EL (cell line): ENCODE results near the gene PSMD6.

Source experiments
- DNase-seq: peaks from one replicate; pipeline ENCODE4 v3.0.0-alpha.2; 2016

The PSMD6 gene

GRCh38 chr3:63975723-63976122 is 47.6 kb downstream of the PSMD6 start:
- peak; percentile 64 for DNase-seq

- DNase-seq, result no peak
Observed at GRCh38 chr3:63974451-63974850, 48.8 kb downstream of the PSMD6 start.

DNA sequence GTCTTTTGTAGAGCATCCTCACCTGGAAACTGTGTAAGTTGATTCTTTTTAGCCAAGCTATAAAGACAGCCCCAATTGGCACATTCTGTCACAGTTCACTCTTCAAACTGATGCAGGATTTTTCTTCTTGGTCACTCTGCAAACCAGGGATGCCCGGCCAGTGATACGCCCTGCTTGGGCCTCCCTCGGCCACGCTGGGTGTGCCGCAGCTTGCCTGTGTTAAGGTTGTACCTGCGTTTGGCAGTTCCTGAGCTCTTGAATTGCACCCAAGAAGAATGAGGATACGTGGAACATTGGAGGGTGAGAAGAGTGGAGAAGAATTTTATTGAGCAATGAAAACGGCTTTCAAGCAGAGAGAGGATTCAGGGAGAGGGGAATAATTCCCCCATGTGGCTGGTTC is 49.9 kb downstream of the PSMD6 start:
- no peak for DNase-seq

DNA sequence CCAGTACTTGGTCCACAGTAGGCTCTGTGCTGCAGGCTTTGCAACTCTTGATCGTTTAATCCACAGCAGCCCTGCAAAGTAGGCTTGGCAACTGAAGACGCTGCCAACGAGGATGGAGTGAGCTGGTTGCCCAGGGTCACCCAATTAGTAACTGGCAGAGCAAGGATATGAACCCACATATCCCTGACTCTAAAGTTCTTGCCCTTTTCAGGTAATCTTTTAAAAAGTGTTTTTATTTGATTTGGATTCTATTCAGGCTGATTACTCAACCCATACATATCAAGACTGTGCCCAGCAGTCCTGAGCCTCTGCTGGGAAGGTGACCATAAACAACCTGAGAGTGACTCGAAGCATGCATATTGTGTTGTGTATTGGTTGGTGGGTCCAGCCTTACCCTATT is 50.3 kb downstream of the PSMD6 start:
- no peak for DNase-seq

DNA sequence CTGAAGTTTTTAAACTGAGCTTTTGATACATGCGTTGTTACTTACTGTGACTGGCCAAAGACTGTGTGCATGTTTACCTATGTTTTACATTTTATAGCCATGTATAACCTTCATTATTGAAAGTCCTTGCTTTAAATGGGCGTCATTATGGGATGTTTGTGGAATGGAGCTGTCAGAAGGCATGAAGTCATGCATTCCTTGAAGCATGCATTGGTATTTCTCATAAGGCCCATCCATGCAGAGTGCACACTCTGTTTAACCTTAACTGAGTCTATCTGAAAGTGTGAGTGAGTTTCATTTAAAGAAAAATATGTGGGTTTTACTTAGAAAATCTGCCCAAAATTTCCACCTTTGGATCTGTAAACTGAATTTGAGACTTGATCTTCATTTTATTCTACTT is 51.1 kb downstream of the PSMD6 start:
- peak; percentile 82 for DNase-seq

GRCh38 chr3:63970631-63971475 is 52.4 kb downstream of the PSMD6 start:
- no peak for DNase-seq

GRCh38 chr3:63969876-63970275 is 53.4 kb downstream of the PSMD6 start:
- DNase-seq, result no peak

- peak; percentile 53 for DNase-seq
Observed at GRCh38 chr3:63968612-63969350, 54.5 kb downstream of the PSMD6 start.

DNA sequence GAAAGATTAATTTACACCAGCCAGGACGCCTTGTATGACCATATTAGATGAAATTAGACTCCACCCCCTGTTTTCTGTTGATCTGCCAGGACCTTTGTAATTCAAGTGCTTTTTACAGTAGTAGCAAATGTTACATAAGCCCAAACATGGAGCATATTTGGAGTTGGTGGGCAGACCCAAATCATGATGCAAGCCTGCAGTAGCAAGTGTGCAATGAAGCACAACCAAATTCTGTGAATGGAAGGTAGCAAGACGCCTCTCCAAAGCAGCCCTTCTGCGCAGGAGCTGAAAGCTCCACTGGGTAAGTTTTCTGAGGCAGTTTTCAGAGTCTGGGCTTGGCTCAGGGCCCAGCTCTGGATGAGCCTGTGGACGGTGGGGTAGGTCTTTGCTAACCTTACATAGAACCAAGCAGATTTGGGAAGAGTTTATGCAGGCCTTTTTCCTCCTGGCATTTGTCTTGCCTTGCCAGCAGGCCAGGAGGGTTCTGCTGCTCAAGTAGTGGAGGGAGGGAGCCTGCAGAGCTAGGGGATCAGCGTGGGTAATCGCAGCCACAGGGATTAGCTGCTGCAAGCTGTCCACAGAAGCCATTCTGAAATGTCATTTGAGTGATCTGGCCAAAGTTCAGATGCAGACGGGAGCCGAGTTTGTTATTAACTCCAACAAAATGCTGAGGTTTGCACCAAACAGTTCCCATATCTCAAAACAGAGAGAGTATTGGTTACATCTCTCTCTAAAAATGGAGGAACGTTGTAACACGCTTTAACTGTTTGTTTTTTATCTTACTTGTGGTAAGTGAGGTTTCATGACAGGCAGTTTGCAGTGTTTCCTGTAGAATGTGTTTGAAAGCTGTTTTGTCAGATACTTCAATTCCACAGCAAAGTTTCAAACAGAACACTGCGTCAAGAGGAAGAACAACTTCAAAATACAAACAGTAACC is 55.4 kb downstream of the PSMD6 start:
- DNase-seq, result peak; percentile 26

GRCh38 chr3:63966871-63967270 is 56.4 kb downstream of the PSMD6 start:
- DNase-seq, result no peak

DNA sequence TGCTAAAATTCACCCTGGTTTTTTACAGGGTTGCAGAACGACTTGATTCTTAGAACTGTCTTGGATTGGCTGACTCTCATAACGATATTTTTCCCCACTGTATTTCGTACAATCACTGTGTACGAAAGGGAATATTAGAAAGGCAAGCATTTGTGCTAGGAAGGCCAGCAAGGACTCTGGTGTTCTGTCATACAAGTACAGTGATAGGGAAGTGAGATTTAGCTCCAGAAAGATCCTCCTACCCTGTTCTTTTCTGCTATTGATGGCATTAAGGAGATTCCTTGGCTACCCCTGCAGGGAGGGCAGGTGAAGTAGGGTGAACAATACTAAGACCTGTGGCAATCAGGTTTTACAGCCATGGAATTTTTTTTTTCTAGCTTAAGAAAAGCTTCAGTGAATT is 57.3 kb downstream of the PSMD6 start:
- DNase-seq, result no peak

DNA sequence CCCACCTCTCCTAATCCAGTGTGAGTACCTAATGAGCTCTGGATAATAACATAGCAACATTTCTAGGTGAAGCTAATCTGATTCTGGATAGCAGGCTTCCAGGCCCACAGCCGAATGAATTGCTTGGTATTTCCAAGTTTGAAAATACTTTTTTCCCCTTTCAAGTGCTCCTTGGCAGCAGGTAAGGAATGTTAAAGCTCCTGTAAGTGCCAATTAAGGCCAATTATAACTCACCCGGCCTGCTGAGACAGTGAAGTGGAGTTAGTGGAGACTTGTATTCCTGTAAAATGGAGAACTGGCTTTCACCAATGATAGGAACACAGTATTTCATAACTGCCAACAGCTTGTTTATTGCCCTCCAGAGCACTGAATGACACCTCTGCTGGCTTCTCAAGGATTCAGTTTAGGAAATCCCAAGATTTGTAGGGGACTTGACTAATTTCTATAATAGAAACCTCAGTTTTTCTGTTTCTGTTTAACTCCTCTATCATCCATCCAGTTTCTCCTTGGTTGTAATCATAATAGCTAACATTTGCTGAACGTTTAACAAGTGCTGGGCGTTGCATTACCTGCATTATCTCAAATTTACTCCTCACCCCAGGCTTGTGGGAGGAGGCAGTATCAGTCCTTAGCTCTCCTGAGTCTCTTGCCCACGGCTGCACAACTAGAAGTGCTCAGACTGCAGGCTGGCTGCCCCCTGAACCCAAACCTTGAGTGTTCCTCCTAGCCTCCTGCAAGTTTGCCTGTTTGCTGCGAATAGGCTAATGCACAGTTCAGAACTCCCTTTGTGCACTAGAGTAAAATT is 58.4 kb downstream of the PSMD6 start:
- no peak for DNase-seq

DNA sequence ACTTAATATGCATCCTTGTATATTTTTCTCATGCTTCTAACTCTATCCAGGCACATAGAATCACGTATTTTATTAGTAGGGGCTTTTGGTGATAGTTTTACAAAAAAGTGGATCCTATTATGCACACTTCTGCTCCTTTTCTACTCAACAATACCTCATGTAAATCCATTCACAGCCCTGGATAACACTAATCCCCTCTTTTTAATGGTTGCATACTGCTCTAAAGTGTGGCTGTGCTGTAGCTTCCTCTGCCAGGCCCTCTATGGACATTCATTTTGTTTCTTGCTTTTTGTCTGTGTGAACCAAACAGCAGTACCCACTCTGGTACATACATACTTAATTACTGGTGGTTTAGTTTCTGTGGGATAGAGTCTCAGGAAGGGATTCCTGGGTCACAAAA is 59.8 kb downstream of the PSMD6 start:
- no peak for DNase-seq

DNA sequence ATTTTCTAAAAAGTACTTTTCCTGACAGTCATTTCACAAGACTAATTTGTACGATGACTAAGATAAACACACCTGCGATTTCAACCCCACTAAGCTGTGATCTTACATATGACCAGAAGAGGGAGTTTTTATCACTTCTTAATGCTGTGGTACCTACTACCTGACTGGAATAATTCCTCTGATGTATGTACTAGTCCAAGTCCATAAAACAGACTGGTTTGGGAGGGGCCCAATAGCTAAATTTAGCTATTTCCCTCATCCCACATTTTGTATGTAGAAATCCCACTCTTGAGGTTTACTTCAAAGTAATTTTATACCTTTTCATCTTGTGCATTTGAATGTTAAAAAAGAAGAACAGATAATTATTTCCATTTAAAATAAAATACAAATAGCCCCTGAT is 61.4 kb downstream of the PSMD6 start:
- peak; percentile 21 for DNase-seq
